GM23248 (cell line): ENCODE results near the gene AP3S2.

ENCODE experiments used
- EZH2 ChIP-seq: fragments of 200-600 bp; sonication (generic); IDR thresholded peaks from 2 replicates; pipeline ENCODE4 v1.6.1; 2018; ENCODE audit warnings: antibody characterized with exemption, mild to moderate bottlenecking; ENCODE audit not compliant: insufficient read depth, poor library complexity, severe bottlenecking
- EZH2phosphoT487 ChIP-seq: fragments of 200-600 bp; sonication (generic); IDR thresholded peaks from 2 replicates; pipeline ENCODE4 v1.6.1; 2018; ENCODE audit warnings: antibody characterized with exemption, moderate library complexity, mild to moderate bottlenecking, low read depth; ENCODE audit not compliant: insufficient read depth

DNA sequence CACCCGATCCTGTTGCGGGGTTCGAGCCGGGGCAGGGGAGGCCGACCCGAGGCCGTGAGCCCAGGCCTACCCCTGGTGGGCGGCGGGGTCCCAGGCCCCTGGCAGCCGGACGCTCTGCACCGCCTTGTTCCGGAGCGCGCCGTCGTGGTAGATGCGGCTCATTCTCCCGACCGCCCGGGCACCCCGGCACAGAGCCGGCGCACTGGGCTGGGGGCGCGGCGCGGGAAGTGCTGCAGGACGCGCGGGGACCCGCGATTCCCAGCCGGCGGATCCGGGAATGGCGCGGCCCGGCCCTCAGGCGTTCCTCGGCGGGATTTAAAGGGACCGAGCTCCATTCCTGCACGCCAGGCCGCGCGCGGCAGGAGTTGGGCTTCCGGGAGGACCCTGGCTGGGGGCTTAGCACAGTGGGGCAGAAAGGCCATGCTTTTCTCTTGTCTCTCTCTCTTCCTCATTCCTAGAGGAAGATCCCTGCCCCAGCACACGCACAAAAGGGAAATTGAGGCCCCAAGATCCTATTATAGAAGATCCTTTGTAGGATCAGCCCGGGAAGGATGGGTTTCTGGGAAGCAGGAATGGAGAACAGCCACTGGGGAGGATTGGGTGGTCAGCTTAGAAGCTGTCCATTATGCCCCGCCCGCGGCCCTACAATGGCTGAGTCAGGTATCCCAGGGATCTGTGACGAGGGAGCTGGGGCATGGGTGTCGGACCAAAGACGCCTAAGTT is 19.0 kb upstream of the AP3S2 start, which contains the start of gene ARPIN:
- TF ChIP-seq EZH2phosphoT487 (no peak), EZH2 (no peak)
